Measurements from ENCODE around the gene WNT5B. TPM values are rescaled to one million over a fixed set of nuclear protein-coding genes. Genes with fewer than 3 reads are reported as not detected.
A peak's percentile ranks its signal among the peaks of the same experiment; 100 is the strongest.

WNT5B gene
- total RNA-seq: under 1 TPM in 1 of 2 experiments, not detected in 1; 0.17 TPM
- under 1 TPM in 1 of 2 donors, not detected in 1; 0.61 TPM for polyA plus RNA-seq

DNA sequence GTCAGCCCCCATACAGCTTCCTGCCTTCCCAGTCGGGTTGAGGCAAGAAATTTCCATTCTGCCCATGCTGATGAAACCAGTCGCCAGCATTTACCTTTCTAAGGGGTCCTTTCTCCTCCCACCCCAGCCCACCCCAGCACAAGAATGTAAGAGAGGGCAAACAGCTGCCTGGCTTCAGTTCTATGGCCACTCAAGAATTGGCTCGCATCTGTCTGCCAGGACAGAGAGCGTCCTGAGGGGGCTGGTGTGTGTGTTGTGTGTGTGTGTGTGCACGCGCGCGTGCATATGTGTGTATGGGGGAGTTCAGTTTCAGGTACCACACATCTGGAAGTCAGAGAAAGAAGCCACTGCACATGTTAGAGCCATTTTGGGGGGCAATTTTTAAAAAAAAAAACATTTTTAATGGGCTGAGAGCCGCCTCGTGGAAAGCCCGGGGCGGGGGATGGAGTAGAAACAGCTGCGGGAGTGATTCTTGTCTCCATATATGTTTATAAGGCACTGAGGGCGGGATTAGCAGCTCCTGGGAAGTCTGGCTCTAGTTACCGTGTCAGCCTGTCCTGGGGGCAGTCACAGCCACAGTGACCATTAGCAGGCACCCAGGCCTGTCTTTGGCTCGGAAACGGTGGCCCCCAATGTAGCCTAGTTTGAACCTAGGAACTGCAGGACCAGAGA lies at the start of gene WNT5B:
WNT5B (plus strand) TSS at position 566 of the 672 bp plus-strand sequence. CDS start 2,124 bp downstream, outside the sequence.
- no peak within 1 kb of the TSS for H3K27ac Mint-ChIP-seq
- Histone ChIP-seq H3K36me3 (ENCODE audit: insufficient read depth, low read length) (no peaks in the 10 kb centered on the region), H3K9me3 (ENCODE audit: control insufficient read depth in 1 of 2, low read length in 2 of 2) (no peaks in the 10 kb centered on the region), H3K27ac (ENCODE audit: low read depth, low read length) (no peak within 1 kb of the TSS), H3K27me3 (ENCODE audit: insufficient read depth, low read length) (peaks cover 27% of the 10 kb centered on the region), H3K4me3 (ENCODE audit: low read length in 2 of 2) (peak within 1 kb of the TSS in 1 of 2 donors; percentile 14), H3K4me1 (ENCODE audit: insufficient read depth, low read length) (peaks cover 18% of the 10 kb centered on the region)
- ChIA-PET POLR2A (ENCODE audit: partially characterized antibody) (no interaction called here), CTCF (ENCODE audit: partially characterized antibody) (interaction anchor here (0.7 to 0.8 kb wide), 3 partner anchors 35 to 180 kb away, joined by 3 to 4 read pairs (median 3); no protein-coding TSS in a partner anchor)
- peak within 1 kb of the TSS; percentile 22 to 88 (median 77) for H3K4me3 Mint-ChIP-seq
- H3K9me3 Mint-ChIP-seq: no peaks in the 10 kb centered on the region
- peaks cover 33 to 57% of the 10 kb centered on the region in 2 donors for H3K27me3 Mint-ChIP-seq
- DNase-seq: no peak
- peaks cover 9 to 24% (median 13%) of the 10 kb centered on the region in 4 donors for H3K4me1 Mint-ChIP-seq
- H3K36me3 Mint-ChIP-seq: no peaks in the 10 kb centered on the region
- intact Hi-C loops (cut with micrococcal nuclease): no loop called here

DNA sequence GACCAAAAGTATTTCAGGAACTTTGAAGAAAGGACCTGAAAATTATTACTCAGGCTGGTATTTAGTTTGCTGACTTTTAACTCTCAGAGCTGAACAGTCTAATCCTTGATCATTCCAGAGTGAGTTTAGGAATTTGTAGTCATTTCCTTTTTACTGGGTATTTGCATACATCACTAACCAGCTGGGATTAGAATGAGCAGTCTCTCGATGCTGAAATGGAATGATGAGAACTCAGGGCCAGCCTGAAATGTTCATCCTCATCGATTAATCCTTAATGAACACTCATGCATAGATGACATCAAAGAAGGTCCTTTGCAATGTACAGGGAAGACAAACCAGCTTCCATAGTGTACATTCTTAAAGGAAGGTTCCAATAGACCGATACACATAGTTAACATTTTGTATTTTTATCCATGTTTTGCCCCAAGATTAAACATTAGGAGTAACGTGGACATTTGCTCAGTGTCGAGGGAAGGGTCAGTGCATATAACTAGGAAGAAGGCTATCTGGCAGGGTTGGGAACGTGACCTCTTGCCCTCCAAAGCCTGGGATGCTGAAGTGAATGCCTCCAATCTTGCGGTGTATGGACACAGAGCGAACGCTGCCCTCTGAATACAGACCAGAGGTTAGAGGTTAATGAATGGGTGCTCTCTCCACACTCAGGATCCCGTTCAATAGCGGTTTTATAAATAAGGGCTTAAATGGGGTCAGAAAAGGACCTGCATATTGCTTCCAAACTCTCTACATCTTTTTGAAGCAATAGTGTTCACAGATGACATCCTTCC lies 49.2 kb upstream of the WNT5B start:
- Mint-ChIP-seq H3K4me3 (no peak overlapping the region), H3K4me1 (peaks cover 4 to 7% (median 7%) of the 10 kb centered on the region in 4 donors), H3K36me3 (peaks cover 10 to 12% of the 10 kb centered on the region in 2 donors), H3K9me3 (peaks cover 0 to 2% (median 0%) of the 10 kb centered on the region in 8 donors), H3K27ac (peak overlapping the region in 1 of 7 donors; percentile 30), H3K27me3 (no peaks in the 10 kb centered on the region)
- DNase-seq: no peak
- CTCF ChIA-PET (ENCODE audit: partially characterized antibody): interaction anchor here (1.8 to 10.8 kb wide), 2 partner anchors 26 to 463 kb away, joined by 5 to 302 read pairs; no protein-coding TSS in a partner anchor
- no peaks in the 10 kb centered on the region for H3K9me3 ChIP-seq (ENCODE audit: control insufficient read depth in 1 of 2, low read length in 2 of 2)
- H3K36me3 ChIP-seq (ENCODE audit: insufficient read depth, low read length): no peaks in the 10 kb centered on the region
- H3K4me3 ChIP-seq (ENCODE audit: low read length in 2 of 2): no peak overlapping the region
- H3K27ac ChIP-seq (ENCODE audit: low read depth, low read length): no peak overlapping the region
- H3K4me1 ChIP-seq (ENCODE audit: insufficient read depth, low read length): peaks cover 7% of the 10 kb centered on the region
- POLR2A ChIA-PET (ENCODE audit: partially characterized antibody): no interaction called here
- no peaks in the 10 kb centered on the region for H3K27me3 ChIP-seq (ENCODE audit: insufficient read depth, low read length)
- intact Hi-C loops (cut with micrococcal nuclease): loop anchor here (5.0 kb wide), 1 partner anchor 763 kb away; no protein-coding TSS in a partner anchor

DNA sequence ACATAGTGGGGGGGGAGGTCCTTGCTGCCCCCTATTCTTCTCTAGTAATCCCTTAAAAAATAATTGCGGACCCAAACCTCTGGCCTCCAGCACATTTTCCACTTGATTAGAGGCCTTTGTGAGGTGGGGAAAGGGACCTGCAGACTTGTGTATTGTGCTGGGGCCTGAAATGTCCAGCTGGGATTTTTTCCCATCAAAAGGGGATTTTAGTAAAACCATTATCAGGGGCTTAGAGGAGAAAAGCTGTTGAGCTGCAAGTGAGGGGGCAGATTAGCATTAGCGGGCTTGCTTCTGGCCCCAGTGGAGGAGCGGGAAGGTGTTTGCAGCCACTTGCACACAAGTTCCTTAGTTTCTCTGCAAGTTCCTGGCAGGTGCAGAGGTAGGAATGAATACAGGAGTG lies 48.5 kb upstream of the WNT5B start:
- ChIA-PET POLR2A (ENCODE audit: partially characterized antibody) (no interaction called here), CTCF (ENCODE audit: partially characterized antibody) (interaction anchor here (10.8 kb wide), 1 partner anchor 463 kb away, joined by 302 read pairs; no protein-coding TSS in a partner anchor)

GRCh38 chr12:1581973-1582708 lies 46.9 kb upstream of the WNT5B start:
- no peak overlapping the region for H3K4me3 ChIP-seq (ENCODE audit: low read length in 2 of 2)
- H3K36me3 ChIP-seq (ENCODE audit: insufficient read depth, low read length): no peaks in the 10 kb centered on the region
- H3K9me3 ChIP-seq (ENCODE audit: control insufficient read depth in 1 of 2, low read length in 2 of 2): no peaks in the 10 kb centered on the region
- no peaks in the 10 kb centered on the region for H3K9me3 Mint-ChIP-seq
- H3K27ac ChIP-seq (ENCODE audit: low read depth, low read length): no peak overlapping the region
- peak overlapping the region in 2 of 7 donors; percentile 57 to 81 for H3K27ac Mint-ChIP-seq
- no peaks in the 10 kb centered on the region for H3K27me3 ChIP-seq (ENCODE audit: insufficient read depth, low read length)
- peaks cover 4 to 7% (median 7%) of the 10 kb centered on the region in 4 donors for H3K4me1 Mint-ChIP-seq
- POLR2A ChIA-PET (ENCODE audit: partially characterized antibody): interaction anchor here (2.5 kb wide), 1 partner anchor 19 kb away, joined by 10 read pairs; no protein-coding TSS in a partner anchor
- H3K36me3 Mint-ChIP-seq: peaks cover 12 to 17% of the 10 kb centered on the region in 2 donors
- CTCF ChIA-PET (ENCODE audit: partially characterized antibody): interaction anchor here (1.0 to 10.8 kb wide), 15 partner anchors 11 to 1018 kb away, joined by 3 to 302 read pairs (median 5); partner anchors contain the start of genes FBXL14 and RAD52
- peak overlapping the region in 1 of 8 donors; percentile 63 for H3K4me3 Mint-ChIP-seq
- H3K27me3 Mint-ChIP-seq: no peaks in the 10 kb centered on the region
- DNase-seq: no peak
- intact Hi-C loops (cut with micrococcal nuclease): loop anchor here (5.0 kb wide), 1 partner anchor 765 kb away; no protein-coding TSS in a partner anchor
- peaks cover 7% of the 10 kb centered on the region for H3K4me1 ChIP-seq (ENCODE audit: insufficient read depth, low read length)

More for the DNA sequence above, 48.5 kb upstream of the WNT5B start:
- Histone ChIP-seq H3K9me3 (ENCODE audit: control insufficient read depth in 1 of 2, low read length in 2 of 2) (no peaks in the 10 kb centered on the region), H3K4me3 (ENCODE audit: low read length in 2 of 2) (no peak overlapping the region), H3K27ac (ENCODE audit: low read depth, low read length) (no peak overlapping the region), H3K36me3 (ENCODE audit: insufficient read depth, low read length) (no peaks in the 10 kb centered on the region), H3K27me3 (ENCODE audit: insufficient read depth, low read length) (no peaks in the 10 kb centered on the region), H3K4me1 (ENCODE audit: insufficient read depth, low read length) (peaks cover 7% of the 10 kb centered on the region)
- Mint-ChIP-seq H3K36me3 (peaks cover 11 to 12% of the 10 kb centered on the region in 2 donors), H3K27ac (peak overlapping the region in 1 of 7 donors; percentile 30), H3K4me1 (peaks cover 4 to 7% (median 7%) of the 10 kb centered on the region in 4 donors), H3K9me3 (no peaks in the 10 kb centered on the region), H3K27me3 (no peaks in the 10 kb centered on the region), H3K4me3 (no peak overlapping the region)
- DNase-seq: no peak
- intact Hi-C loops (cut with micrococcal nuclease): loop anchor here (5.0 kb wide), 1 partner anchor 763 kb away; no protein-coding TSS in a partner anchor

GRCh38 chr12:1582709-1583050 lies 46.4 kb upstream of the WNT5B start:
- intact Hi-C loops (cut with micrococcal nuclease): loop anchor here (1.0 to 5.0 kb wide), 3 partner anchors 23 to 765 kb away; no protein-coding TSS in a partner anchor
- Histone ChIP-seq H3K9me3 (ENCODE audit: control insufficient read depth in 1 of 2, low read length in 2 of 2) (no peaks in the 10 kb centered on the region), H3K36me3 (ENCODE audit: insufficient read depth, low read length) (no peaks in the 10 kb centered on the region), H3K4me1 (ENCODE audit: insufficient read depth, low read length) (peaks cover 12% of the 10 kb centered on the region), H3K27me3 (ENCODE audit: insufficient read depth, low read length) (no peaks in the 10 kb centered on the region), H3K4me3 (ENCODE audit: low read length in 2 of 2) (no peak overlapping the region), H3K27ac (ENCODE audit: low read depth, low read length) (no peak overlapping the region)
- H3K4me3 Mint-ChIP-seq: no peak overlapping the region
- POLR2A ChIA-PET (ENCODE audit: partially characterized antibody): interaction anchor here (1.2 to 2.5 kb wide), 5 partner anchors 11 to 465 kb away, joined by 4 to 32 read pairs (median 10); partner anchors contain the start of gene FBXL14
- H3K4me1 Mint-ChIP-seq: peaks cover 8 to 13% (median 10%) of the 10 kb centered on the region in 4 donors
- H3K36me3 Mint-ChIP-seq: peaks cover 12 to 20% of the 10 kb centered on the region in 2 donors
- peak overlapping the region in 1 of 7 donors; percentile 81 for H3K27ac Mint-ChIP-seq
- CTCF ChIA-PET (ENCODE audit: partially characterized antibody): interaction anchor here (0.7 to 10.8 kb wide), 31 partner anchors 9 to 1018 kb away, joined by 3 to 302 read pairs (median 4); partner anchors contain the start of genes FBXL14 and RAD52
- no peaks in the 10 kb centered on the region for H3K9me3 Mint-ChIP-seq
- no peaks in the 10 kb centered on the region for H3K27me3 Mint-ChIP-seq
- no peak for DNase-seq

GRCh38 chr12:1583421-1584078 lies 45.5 kb upstream of the WNT5B start:
- Mint-ChIP-seq H3K27me3 (no peaks in the 10 kb centered on the region), H3K9me3 (no peaks in the 10 kb centered on the region), H3K27ac (peak overlapping the region in 5 of 7 donors; percentile 35 to 81 (median 72)), H3K4me3 (peak overlapping the region in 2 of 8 donors; percentile 45 to 51), H3K36me3 (peaks cover 12 to 23% of the 10 kb centered on the region in 2 donors), H3K4me1 (peaks cover 14 to 22% (median 19%) of the 10 kb centered on the region in 4 donors)
- POLR2A ChIA-PET (ENCODE audit: partially characterized antibody): interaction anchor here (0.6 to 2.5 kb wide), 7 partner anchors 10 to 634 kb away, joined by 3 to 32 read pairs (median 8); partner anchors contain the start of genes FBXL14 and RAD52
- H3K4me3 ChIP-seq (ENCODE audit: low read length in 2 of 2): no peak overlapping the region
- H3K4me1 ChIP-seq (ENCODE audit: insufficient read depth, low read length): peaks cover 21% of the 10 kb centered on the region
- H3K27ac ChIP-seq (ENCODE audit: low read depth, low read length): no peak overlapping the region
- H3K36me3 ChIP-seq (ENCODE audit: insufficient read depth, low read length): no peaks in the 10 kb centered on the region
- H3K9me3 ChIP-seq (ENCODE audit: control insufficient read depth in 1 of 2, low read length in 2 of 2): no peaks in the 10 kb centered on the region
- DNase-seq: peak; percentile 60 to 68 (median 67)
- intact Hi-C loops (cut with micrococcal nuclease): loop anchor here (1.0 to 5.0 kb wide), 3 partner anchors 22 to 766 kb away; no protein-coding TSS in a partner anchor
- no peaks in the 10 kb centered on the region for H3K27me3 ChIP-seq (ENCODE audit: insufficient read depth, low read length)
- CTCF ChIA-PET (ENCODE audit: partially characterized antibody): interaction anchor here (0.7 to 10.8 kb wide), 35 partner anchors 8 to 1036 kb away, joined by 3 to 302 read pairs (median 4); partner anchors contain the start of genes FBXL14 and RAD52
